ENCODE data around the gene WRAP73. TPM values are rescaled to one million over a fixed set of nuclear protein-coding genes. Genes with fewer than 3 reads are reported as not detected.

WRAP73 gene
- total RNA-seq, 4 donors from 2014 or later: 19.7 to 30.4 (median 25.5) TPM

DNA sequence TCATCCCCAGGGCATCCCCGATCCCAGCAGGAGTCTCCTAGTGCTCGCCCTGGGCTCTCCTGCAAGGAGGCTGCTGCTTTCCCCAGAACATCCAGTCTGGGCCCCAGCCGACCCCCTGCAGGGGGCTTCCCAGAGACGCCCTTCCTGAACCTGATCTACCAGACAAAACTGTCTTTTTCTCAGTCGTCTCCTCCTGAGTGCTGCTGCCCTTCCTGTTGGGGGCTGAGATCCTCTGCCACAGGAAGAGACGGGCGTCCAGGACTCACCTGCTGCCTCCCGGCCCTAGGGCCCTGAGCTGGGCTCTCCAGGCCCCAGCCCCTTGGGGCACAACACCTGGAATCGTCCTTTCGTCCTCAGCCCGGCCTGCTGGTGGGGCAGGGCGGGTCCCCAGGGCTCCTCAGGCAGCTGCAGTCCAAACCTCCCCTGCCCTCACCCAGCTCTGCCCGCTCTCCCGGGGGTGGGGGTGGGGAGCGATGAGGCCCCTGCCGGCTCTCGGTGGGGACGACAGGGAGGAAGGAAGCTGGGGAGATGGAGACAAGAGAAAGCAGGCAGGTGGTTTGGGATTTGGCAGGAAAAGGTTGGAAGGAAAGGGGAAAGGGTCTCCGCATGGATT lies 39.3 kb upstream of the WRAP73 start:
- no peak for DNase-seq
- H3K27me3 ChIP-seq: peaks cover 22% of the 10 kb centered on the region
- WGBS, 2 donors (ENCODE audit: low coverage in 1 of 2): 57% methylated on average over 19 of the region's 19 CpGs; no CpG with 5 or more reads in 1 of the 2 donors
- no peak overlapping the region for H3K27ac ChIP-seq
- H3K4me1 ChIP-seq: no peaks in the 10 kb centered on the region
- TF ChIP-seq POLR2A (IDR thresholded peaks at IDR 0.05) (no peak), POLR2AphosphoS5 (IDR thresholded peaks at IDR 0.05) (no peak), EP300 (IDR thresholded peaks at IDR 0.05; ENCODE audit: low read depth) (no peak)
- TF ChIP-seq, protein P1, sequence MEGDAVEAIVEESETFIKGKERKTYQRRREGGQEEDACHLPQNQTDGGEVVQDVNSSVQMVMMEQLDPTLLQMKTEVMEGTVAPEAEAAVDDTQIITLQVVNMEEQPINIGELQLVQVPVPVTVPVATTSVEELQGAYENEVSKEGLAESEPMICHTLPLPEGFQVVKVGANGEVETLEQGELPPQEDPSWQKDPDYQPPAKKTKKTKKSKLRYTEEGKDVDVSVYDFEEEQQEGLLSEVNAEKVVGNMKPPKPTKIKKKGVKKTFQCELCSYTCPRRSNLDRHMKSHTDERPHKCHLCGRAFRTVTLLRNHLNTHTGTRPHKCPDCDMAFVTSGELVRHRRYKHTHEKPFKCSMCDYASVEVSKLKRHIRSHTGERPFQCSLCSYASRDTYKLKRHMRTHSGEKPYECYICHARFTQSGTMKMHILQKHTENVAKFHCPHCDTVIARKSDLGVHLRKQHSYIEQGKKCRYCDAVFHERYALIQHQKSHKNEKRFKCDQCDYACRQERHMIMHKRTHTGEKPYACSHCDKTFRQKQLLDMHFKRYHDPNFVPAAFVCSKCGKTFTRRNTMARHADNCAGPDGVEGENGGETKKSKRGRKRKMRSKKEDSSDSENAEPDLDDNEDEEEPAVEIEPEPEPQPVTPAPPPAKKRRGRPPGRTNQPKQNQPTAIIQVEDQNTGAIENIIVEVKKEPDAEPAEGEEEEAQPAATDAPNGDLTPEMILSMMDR (IDR thresholded peaks at IDR 0.05): no peak
- in situ Hi-C loops (cut with MboI; ENCODE audit: low pct_ligation_motif_present in 1 of 4, low pct_unique_long_range_greater_than_20kb in 1 of 4, low sequenced_read_pairs in 3 of 4) (no loop called here), intact Hi-C loops (cut with DNase I; ENCODE audit: low total_unique reads) (no loop called here)
- no peaks in the 10 kb centered on the region for H3K36me3 ChIP-seq
- no peaks in the 10 kb centered on the region for H3K9me3 ChIP-seq
- no peak overlapping the region for H3K4me3 ChIP-seq

DNA sequence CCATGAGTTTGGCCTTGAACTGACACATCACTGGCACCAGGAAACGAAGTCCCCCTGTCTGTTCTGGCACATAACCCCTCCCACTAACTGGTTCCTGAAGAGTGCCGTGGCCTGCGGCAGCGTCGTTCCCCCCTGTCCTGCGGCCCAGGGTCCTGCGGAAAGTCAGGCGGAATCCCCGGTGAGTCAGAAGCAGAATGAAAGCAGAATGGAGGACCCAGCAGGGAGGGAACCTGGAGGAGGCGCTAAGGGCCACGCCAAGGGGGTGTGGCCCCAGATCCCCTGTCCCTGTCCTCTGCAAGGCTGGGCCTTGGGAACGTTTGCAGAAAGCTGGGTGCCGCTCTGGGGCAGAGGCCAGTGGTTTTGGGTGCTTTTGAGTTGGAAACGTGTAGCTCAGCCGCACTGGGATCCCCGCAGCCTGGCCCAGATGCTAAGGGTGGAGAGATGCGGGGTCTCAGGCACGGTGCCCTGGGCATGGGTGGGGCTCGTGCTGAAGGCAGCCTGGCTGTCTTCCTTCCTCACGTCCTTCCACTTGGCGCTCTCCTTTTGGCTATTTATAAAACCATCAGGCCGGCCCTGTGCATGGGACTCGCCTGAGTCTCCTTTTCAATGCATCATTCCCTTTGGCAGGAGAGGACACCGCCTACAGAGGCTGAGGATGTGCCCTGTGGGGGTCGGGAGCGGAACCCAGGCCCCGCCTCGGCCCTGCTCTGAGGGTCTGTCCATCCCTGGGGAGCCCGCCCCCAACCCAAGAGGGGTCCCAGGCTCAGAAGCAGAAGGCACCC lies 38.6 kb upstream of the WRAP73 start:
- no peak for TF ChIP-seq POLR2AphosphoS5 (IDR thresholded peaks at IDR 0.05)
- no peak for TF ChIP-seq POLR2A (IDR thresholded peaks at IDR 0.05)
- TF ChIP-seq, protein P1 (IDR thresholded peaks at IDR 0.05): no peak
- no peak for TF ChIP-seq EP300 (IDR thresholded peaks at IDR 0.05; ENCODE audit: low read depth)
- intact Hi-C loops (cut with DNase I; ENCODE audit: low total_unique reads) (no loop called here), in situ Hi-C loops (cut with MboI; ENCODE audit: low pct_ligation_motif_present in 1 of 4, low pct_unique_long_range_greater_than_20kb in 1 of 4, low sequenced_read_pairs in 3 of 4) (no loop called here)
- DNase-seq: no peak
- H3K4me1 ChIP-seq: no peaks in the 10 kb centered on the region
- 63% methylated on average over 29 of the region's 29 CpGs; no CpG with 5 or more reads in 1 of the 2 donors for WGBS, 2 donors (ENCODE audit: low coverage in 1 of 2)
- H3K9me3 ChIP-seq: no peaks in the 10 kb centered on the region
- no peak overlapping the region for H3K27ac ChIP-seq
- no peaks in the 10 kb centered on the region for H3K36me3 ChIP-seq
- H3K27me3 ChIP-seq: peaks cover 27% of the 10 kb centered on the region
- no peak overlapping the region for H3K4me3 ChIP-seq

DNA sequence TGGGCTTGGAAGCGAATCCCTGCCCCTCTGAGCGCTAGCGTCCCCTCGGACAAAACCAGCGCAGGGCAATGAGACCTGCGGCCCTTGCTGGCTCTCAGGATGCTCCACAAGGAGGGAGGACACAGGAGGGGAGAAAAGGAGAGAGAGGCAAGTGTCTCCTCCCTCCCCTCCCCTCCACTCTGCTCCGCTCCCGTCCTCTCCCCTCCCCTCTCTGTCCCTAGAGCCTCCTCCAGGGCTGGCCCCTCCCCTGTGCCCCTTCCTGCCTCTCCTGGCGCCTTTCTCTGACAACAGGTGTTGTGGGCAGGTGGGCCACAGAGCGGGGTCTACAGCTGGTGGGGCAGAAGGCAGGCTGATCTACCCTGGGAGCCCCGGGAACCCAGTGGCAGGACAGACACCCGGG lies 37.6 kb upstream of the WRAP73 start:
- WGBS, 2 donors (ENCODE audit: low coverage in 1 of 2): 75% methylated on average over 6 of the region's 12 CpGs; no CpG with 5 or more reads in 1 of the 2 donors
- DNase-seq: no peak
- in situ Hi-C loops (cut with MboI; ENCODE audit: low pct_ligation_motif_present in 1 of 4, low pct_unique_long_range_greater_than_20kb in 1 of 4, low sequenced_read_pairs in 3 of 4) (no loop called here), intact Hi-C loops (cut with DNase I; ENCODE audit: low total_unique reads) (no loop called here)
- no peak overlapping the region for H3K4me3 ChIP-seq
- peaks cover 29% of the 10 kb centered on the region for H3K27me3 ChIP-seq
- H3K36me3 ChIP-seq: no peaks in the 10 kb centered on the region
- no peak overlapping the region for H3K27ac ChIP-seq
- H3K4me1 ChIP-seq: no peaks in the 10 kb centered on the region
- TF ChIP-seq POLR2A (IDR thresholded peaks at IDR 0.05) (no peak), EP300 (IDR thresholded peaks at IDR 0.05; ENCODE audit: low read depth) (no peak), POLR2AphosphoS5 (IDR thresholded peaks at IDR 0.05) (no peak)
- TF ChIP-seq, protein P1 (IDR thresholded peaks at IDR 0.05): no peak
- H3K9me3 ChIP-seq: no peaks in the 10 kb centered on the region

DNA sequence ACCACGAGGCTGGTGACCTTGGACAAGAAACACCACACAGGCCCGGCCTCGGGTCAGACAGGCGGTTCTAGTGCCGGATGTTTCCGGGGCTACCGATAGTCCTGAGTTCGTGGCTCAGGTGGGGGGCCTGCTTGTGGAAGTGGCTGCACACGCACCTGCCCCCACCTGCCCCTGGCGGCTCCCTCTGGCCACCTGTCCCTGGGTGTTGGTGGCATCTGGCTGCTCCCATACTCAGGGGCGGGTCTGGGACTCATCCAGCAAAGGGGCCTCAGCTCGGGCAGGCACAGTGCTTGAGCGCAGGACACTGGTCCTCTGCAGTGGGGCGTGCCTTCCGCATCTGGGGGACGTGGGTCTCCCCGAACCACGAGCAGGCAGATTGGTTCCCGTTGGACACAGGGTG lies 36.0 kb upstream of the WRAP73 start:
- DNase-seq: no peak
- no peaks in the 10 kb centered on the region for H3K4me1 ChIP-seq
- H3K9me3 ChIP-seq: no peaks in the 10 kb centered on the region
- 76% methylated on average over 14 of the region's 19 CpGs; no CpG with 5 or more reads in 1 of the 2 donors for WGBS, 2 donors (ENCODE audit: low coverage in 1 of 2)
- no peaks in the 10 kb centered on the region for H3K36me3 ChIP-seq
- H3K4me3 ChIP-seq: no peak overlapping the region
- TF ChIP-seq POLR2AphosphoS5 (IDR thresholded peaks at IDR 0.05) (no peak), POLR2A (IDR thresholded peaks at IDR 0.05) (no peak)
- in situ Hi-C loops (cut with MboI; ENCODE audit: low pct_ligation_motif_present in 1 of 4, low pct_unique_long_range_greater_than_20kb in 1 of 4, low sequenced_read_pairs in 3 of 4) (no loop called here), intact Hi-C loops (cut with DNase I; ENCODE audit: low total_unique reads) (no loop called here)
- H3K27me3 ChIP-seq: peaks cover 29% of the 10 kb centered on the region
- H3K27ac ChIP-seq: no peak overlapping the region

All from transverse colon (tissue), 4 donors.